GM18858 (cell line): Measurements from ENCODE around the gene SEC31A.
"Not testable (repeated sequence)": the region's sequence is repeated elsewhere in the genome, so short reads cannot be mapped to it uniquely, and the experiment has no call there.

Source experiments
- ATAC-seq: cut with Tn5 transposase; IDR thresholded peaks from one replicate; pipeline ENCODE4 v1.9.1; 2021; ENCODE audit not compliant: unreplicated experiment

The SEC31A gene

GRCh38 chr4:82890901-82891706 is at the start of gene SEC31A:
TSS of gene SEC31A (minus strand) at chr4:82891153. CDS start at chr4:82881936, 9,217 bp downstream.
- peak; percentile 78 for ATAC-seq

GRCh38 chr4:82939414-82939813 is 48.5 kb upstream of the SEC31A start:
- ATAC-seq: no peak

DNA sequence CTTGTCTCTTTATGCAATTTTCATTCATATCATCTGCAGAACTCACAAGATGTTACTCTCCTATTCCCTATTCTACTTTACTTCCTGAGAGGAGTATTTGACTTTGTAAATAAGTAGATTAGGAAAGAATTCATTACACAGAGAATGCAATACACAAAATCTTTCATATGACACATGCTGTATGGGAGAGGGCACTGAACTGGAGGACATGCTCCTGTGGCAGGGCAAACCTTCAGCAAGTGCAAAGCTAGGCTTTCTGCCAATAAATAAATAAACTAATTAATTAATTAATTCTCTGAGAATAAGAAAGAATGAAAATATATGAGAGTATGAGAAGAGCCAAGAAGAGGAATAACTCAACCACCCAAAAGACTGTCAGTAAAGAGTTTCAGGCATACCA is 43.5 kb upstream of the SEC31A start:
- ATAC-seq: no peak

DNA sequence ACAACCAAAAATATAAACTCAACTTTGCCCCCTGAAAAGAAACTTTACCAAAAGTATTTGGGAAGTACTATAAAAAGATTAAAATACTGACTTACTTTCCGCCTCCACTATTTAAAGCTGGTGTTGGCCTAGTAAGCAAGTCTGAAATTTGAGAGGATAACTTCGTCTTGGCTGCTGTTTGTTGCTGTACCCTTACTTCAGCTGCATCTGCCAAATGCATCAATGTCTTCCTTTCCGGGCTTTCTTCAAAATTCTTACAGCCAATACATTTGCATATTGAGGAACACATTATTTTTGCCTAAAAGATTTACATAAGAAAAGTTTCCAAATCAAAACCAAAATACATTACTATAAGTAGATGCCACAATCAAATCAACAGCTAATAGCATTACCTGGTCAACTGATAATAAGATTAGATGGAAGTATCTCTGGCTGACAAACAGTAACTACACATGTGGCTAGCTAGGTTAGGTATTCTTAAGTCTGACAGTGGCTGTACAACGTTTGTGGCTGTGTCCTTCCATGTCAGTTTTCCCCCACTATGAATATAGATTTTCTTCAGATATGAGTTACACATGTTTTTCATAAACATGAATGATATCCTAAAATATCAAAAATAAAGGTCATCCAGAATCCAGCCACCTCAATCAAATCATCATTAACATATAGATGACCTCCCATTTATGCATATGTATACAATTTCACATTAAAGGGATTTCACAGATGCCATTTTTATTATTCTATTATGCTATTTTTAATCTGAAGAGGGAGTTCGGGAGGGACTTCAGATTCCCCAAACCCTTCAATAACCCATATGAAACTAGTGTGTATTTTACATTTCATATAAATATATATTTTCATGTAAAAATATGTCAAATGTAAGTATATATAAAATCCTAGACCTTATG is 40.1 kb upstream of the SEC31A start:
- ATAC-seq: no peak

DNA sequence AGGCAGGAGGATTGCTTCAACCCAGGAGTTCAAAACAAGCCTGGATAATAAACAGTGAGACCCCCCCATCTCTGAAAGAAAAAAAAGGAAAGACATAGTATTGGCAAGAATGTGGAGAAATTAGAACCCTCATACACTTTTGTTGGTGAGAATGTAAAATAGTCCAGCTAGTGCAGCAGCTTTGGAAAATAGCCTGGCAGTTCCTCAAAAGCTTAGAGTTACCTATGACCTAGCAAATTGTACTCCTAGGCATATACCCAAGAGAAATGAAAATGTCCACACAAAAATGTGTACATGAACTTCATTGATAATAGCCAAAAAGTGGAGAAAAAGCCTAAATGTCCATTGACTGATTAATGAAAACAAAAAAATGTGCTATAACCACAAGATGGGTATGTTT is 30.8 kb upstream of the SEC31A start:
- no peak for ATAC-seq

- no peak for ATAC-seq
Measured at GRCh38 chr4:82919386-82919785, 28.4 kb upstream of the SEC31A start.

DNA sequence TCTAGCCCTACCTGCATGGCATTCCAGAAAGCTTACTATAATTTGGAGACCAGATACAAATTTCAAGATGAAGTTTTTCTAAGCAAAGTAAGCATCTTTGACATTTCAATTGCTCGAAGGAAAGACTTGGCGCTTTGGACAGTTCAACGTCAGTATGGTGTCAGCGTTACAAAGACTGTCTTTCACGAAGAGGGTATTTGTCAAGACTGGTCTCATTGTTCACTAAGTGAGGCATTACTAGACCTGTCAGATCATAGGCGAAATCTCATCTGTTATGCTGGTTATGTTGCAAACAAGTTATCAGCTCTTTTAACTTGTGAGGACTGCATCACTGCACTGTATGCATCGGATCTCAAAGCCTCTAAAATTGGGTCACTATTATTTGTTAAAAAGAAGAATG is 27.1 kb upstream of the SEC31A start:
- no peak for ATAC-seq

DNA sequence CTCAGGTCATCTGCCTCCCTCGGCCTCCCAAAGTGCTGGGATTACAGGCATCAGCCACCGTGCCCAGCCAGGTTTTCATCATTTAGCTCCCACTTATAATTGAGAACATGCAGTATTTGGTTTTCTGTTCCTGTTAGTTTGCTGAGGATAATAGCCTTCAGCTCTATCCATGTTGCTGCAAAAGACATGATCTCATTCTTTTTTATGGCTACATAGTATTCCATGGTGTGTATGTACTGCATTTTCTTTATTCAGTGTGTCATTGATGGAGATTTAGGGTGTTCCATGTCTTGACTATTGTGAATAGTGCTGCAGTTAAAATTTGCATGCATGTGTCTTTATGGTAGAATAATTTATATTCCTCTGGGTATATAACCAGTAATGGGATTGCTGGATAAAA is 23.0 kb upstream of the SEC31A start:
- not testable (repeated sequence) for ATAC-seq

DNA sequence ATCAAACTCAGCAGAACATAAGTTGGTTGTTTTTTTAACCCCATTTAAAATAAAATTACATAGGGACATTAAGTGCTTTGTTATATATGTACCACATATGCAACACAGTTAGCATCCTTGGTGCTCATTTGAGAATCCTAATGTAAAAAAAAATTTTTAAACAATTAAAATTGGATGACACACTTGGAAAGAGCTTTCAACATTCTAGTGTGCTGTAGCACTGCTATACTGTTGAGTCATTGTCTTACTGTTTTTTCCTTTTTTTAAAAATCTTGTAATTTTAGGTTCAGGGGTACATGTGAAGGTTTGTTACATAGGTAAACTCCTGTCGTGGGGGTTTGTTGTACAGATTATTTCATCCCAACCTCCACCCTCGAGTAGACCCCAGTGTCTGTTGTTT is 22.4 kb upstream of the SEC31A start:
- ATAC-seq: no peak

DNA sequence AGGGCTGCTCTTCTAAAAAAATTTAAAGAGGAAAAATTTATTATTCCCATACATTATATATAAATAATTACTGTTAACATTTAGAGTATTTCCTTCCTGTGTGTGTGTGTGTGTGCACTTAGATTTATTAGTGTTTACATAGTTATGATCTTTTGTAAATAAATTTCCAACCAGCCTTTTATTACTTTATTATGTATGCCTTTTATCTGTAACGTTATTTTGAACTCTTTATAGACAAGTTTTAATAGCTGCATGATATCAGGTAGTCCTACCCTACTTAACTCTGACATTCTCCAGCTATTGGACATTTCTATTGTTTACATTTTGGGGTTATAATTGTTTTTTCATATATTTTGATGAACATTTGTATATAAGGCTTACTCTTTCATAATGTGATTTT is 18.4 kb upstream of the SEC31A start:
- ATAC-seq: no peak

DNA sequence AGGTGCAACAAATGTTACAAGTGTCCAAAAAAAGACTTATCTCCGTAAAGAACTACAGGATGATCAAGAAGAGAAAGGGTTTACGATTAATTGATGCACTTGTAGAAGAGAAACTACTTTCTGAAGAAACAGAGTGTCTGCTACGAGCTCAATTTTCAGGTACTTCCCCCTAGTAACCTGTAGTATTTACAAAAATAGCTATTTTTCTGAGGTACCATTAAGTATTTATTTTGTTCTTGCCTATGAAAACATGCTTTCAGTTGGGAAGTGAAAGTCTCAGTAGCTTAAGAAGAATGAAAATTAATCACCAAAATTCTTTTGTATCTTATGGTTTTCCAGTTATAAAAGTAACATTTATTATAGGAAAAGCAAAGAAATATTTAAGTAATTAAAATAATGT is 15.5 kb upstream of the SEC31A start:
- ATAC-seq: peak; percentile 38

DNA sequence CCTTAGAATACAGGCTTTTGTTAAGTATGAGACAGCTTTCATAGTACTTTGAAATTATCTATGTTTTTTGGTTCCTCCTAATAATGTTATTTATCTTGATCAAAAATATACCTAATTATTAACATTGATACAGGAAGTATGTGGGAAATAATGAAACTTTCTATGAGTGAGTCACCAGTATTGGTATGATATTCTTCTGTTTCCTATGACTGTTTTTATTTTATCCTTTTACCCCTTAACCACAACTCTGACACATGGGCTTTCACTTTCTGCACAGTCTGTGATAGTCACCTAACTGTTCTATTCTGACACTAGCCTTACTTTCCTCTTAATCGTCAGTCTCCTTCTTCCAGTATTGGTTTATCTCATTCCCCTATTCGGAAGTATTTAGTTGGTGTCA is 14.3 kb upstream of the SEC31A start:
- ATAC-seq: peak; percentile 72

DNA sequence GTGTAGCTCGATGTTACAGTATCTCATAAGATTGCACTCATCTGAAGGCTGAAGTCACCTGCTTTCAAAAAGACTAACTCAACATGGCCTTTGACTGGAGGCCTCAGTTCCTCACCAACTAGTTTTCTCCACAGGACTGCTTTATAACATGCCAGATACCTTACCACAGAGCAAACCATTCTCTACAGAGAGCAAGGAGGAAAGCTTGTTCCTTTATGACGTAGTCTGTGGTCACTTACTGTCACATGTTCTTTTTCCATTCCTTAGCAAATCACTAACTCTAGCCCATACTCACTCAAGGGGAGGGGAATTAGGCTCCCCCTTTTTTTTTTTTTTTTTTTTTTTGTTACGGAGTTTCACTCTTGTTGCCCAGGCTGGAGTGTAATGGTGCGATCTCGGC is 12.8 kb upstream of the SEC31A start:
- no peak for ATAC-seq

- no peak for ATAC-seq
Measured at GRCh38 chr4:82901183-82901718, 10.3 kb upstream of the SEC31A start.

DNA sequence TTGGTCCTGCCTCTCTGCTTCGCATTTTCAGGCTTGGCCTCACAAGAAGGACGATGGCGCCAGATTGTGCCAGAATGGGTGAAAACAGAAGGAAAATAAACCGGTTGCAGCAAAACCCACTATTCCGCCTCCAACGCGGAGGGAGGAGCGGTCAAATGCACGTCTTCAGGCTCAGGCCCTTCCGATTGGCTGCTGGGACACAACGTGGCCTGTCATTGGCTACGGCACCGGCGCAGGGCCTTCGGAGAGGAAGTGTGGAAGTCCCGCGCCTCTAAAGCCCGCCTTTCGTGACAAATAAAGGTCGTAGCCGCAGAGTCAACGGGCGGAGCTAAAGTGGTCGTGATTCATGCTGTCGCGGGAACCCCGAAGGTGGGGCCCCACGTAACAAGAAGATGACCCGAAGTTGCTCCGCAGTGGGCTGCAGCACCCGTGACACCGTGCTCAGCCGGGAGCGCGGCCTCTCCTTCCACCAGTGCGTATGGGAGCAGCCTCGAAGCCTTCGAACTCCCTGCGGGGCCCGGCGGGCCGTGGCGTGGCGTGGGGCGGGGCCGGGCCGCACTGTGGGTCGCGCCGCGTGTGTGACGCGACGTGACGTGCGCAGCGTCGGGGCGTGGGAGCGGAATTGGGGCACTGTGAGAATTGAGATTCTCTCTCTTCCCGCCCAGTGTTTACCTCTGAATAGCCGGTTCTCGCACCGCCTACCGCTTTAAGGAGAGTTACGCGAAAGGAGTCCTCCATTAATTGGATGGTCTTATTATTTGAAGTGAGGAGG is 9.6 kb upstream of the SEC31A start, which contains the start of gene THAP9:
Gene THAP9, plus strand, starts transcription at position 325 of the 772 bp plus-strand sequence. Its CDS starts 68 bp downstream, at position 393.
- peak; percentile 70 for ATAC-seq

DNA sequence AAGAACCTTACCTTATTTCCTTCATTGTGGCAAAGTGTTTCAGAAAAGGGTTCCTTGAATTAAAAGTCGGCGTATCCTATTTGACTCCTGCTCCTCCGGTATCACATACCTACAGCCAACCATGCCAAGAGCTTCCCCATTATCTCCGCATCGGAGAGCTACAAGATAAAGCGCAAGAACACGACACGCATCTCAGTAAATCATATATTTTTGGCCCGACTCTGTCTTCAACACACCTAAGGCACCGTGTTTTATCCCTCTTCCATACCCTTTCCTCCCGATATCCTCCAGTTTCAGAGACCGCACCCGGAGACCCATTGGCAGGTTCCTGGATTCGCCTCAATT is 9.1 kb upstream of the SEC31A start:
- ATAC-seq: peak; percentile 1

- ATAC-seq: no peak
Measured at GRCh38 chr4:82899374-82900065, 8.6 kb upstream of the SEC31A start.

DNA sequence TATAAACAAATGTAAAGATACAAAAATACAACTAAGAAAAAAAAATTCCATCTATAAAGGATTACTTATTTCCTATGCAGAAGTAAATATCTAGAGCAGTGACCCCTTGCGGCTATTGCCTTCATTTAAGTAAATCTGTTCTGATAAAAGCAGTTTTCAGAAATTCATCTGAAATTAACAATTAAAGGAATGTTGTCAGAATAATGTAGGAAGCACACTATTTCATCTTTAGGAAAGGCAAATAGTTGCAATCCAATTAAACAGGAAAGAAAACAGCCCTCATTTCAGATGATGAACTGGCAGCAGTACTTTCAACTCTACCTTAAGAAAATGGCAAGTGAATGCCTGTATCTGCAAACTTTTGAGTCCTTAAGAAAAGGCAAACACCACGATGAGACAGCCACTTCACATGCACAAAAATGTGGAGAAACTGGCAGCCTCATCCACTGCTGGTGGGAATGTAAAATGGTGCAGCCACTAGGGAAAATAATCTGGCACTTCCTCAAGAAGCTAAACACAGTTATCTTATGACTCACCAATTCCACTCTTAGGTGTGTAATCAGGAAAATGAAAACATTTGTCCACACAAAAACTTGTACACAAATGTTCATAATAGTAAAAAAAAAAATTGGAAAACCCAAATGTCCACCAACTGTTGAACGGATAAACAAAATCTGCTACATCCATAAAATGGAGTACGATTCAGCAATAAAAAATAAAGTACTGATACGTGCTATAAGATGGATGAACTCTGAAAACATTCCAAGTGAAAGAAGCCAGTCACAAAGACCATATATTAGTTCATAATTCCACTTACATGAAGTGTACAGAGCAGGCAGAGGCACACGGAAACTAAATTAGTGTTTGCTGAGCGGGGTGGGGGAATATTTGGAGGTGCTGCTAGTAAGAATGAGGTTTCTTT is 7.6 kb upstream of the SEC31A start:
- no peak for ATAC-seq

DNA sequence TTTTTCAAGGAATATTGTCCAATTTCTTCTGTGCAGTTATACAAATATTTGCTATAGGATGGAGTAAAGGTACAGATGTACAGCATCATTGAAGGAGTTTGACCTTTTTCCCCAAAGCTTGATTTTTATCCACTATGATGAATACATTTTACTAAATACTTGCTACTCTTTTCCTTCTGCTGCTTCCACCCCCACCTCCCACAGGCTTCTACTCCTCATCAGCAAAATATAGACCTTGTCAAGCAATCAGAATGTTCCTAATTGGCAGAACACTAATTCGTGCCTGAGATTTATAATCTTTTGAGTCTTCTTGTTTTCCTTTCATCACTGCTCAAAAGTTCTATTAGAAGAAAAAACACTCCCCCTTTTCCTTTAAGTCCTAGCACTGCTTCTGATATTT is 5.8 kb upstream of the SEC31A start:
- no peak for ATAC-seq
